ENCODE measurements around the gene OGG1.

The OGG1 gene

GRCh38 chr3:9746330-9746729, 3.4 kb upstream of the OGG1 start:
- peak; percentile 50 for DNase-seq (ENCODE audit: low read depth)
- H3K4me3 ChIP-seq (ENCODE audit: control insufficient read depth, low read depth, low read length): no peak overlapping the region
- no peak for TF ChIP-seq CTCF (IDR thresholded peaks at IDR 0.05; ENCODE audit: control insufficient read depth, insufficient read depth, low read depth, low read length, missing control alignments)

GRCh38 chr3:9747267-9747666, 2.5 kb upstream of the OGG1 start:
- H3K4me3 ChIP-seq (ENCODE audit: control insufficient read depth, low read depth, low read length): no peak overlapping the region
- DNase-seq (ENCODE audit: low read depth): no peak
- no peak for TF ChIP-seq CTCF (IDR thresholded peaks at IDR 0.05; ENCODE audit: control insufficient read depth, insufficient read depth, low read depth, low read length, missing control alignments)

- H3K4me3 ChIP-seq (ENCODE audit: control insufficient read depth, low read depth, low read length): no peak overlapping the region
- TF ChIP-seq CTCF (IDR thresholded peaks at IDR 0.05; ENCODE audit: control insufficient read depth, insufficient read depth, low read depth, low read length, missing control alignments): no peak
- no peak for DNase-seq (ENCODE audit: low read depth)
Measured at GRCh38 chr3:9748031-9748430, 1.7 kb upstream of the OGG1 start.

- peak overlapping the region; percentile 45 for H3K4me3 ChIP-seq (ENCODE audit: control insufficient read depth, low read depth, low read length)
- TF ChIP-seq CTCF (IDR thresholded peaks at IDR 0.05; ENCODE audit: control insufficient read depth, insufficient read depth, low read depth, low read length, missing control alignments): no peak
- no peak for DNase-seq (ENCODE audit: low read depth)
Measured at GRCh38 chr3:9749296-9749644, 482 bp upstream of the OGG1 start.

GRCh38 chr3:9750556-9751411, 1.0 kb downstream of the OGG1 start:
- H3K4me3 ChIP-seq (ENCODE audit: control insufficient read depth, low read depth, low read length): peak overlapping the region; percentile 82
- DNase-seq (ENCODE audit: low read depth): no peak
- no peak for TF ChIP-seq CTCF (IDR thresholded peaks at IDR 0.05; ENCODE audit: control insufficient read depth, insufficient read depth, low read depth, low read length, missing control alignments)

- no peak for DNase-seq (ENCODE audit: low read depth)
- no peak for TF ChIP-seq CTCF (IDR thresholded peaks at IDR 0.05; ENCODE audit: control insufficient read depth, insufficient read depth, low read depth, low read length, missing control alignments)
- no peak overlapping the region for H3K4me3 ChIP-seq (ENCODE audit: control insufficient read depth, low read depth, low read length)
Measured at GRCh38 chr3:9754678-9755077, 4.9 kb downstream of the OGG1 start.
